Right lobe of liver (tissue), 6 donors: ENCODE results near the gene HMGXB4. TPM values are rescaled to one million over a fixed set of nuclear protein-coding genes. Genes with fewer than 3 reads are reported as not detected.

Experiments used
- ATAC-seq, 4 donors: fragments of 200-7000 bp; cut with Tn5 transposase; one replicate each; pipeline ENCODE4 v1.9.1; 2020; ENCODE audit warnings: mild to moderate bottlenecking in 4 of 4, moderate library complexity in 4 of 4
- DNase-seq, 3 donors: peaks; one replicate each; pipeline ENCODE4 v3.0.0-alpha.2; 2020
- H3K27ac ChIP-seq, 3 donors: fragments of 200-600 bp; one replicate each; pipeline ENCODE4 v1.8.0; 2022
- H3K27me3 ChIP-seq, 2 donors: fragments of 200-600 bp; one replicate each; pipeline ENCODE4 v1.8.0; 2022
- H3K36me3 ChIP-seq, 4 donors: fragments of 200-600 bp; sonication (generic) in 1 of 4; one replicate each; pipeline versions ENCODE4 v1.5.1 to v1.8.0; 2017 to 2022; ENCODE audit warnings: control low read depth in 1 of 4
- H3K4me1 ChIP-seq, 4 donors: fragments of 200-600 bp; sonication (generic) in 1 of 4; one replicate each; pipeline versions ENCODE4 v1.5.1 to v1.8.0; 2017 to 2022; ENCODE audit warnings: control low read depth in 1 of 4
- H3K4me3 ChIP-seq, 3 donors: fragments of 200-600 bp; one replicate each; pipeline ENCODE4 v1.8.0; 2022
- H3K9me3 ChIP-seq, 4 donors: fragments of 200-600 bp; sonication (generic) in 1 of 4; one replicate each; pipeline versions ENCODE4 v1.5.1 to v1.8.0; 2017 to 2022; ENCODE audit warnings: control low read depth in 1 of 4
- POLR2A ChIP-seq: fragments of 450-650 bp; IDR thresholded peaks from one replicate; pipeline ENCODE4 v1.6.1; 2017; ENCODE audit warnings: antibody characterized with exemption, mild to moderate bottlenecking
- WGBS: methylation state at CpG from one replicate; pipeline ENCODE4 v1.1.6; 2018; ENCODE audit warnings: low coverage, low lambda C conversion rate; ENCODE audit not compliant: insufficient coverage; ENCODE audit errors: missing lambda C conversion rate; 5-methylcytosine and 5-hydroxymethylcytosine counted together
- intact Hi-C, 2 donors: fragments of 100-400 bp; cut with DNase I; formaldehyde crosslinking; loops; one replicate each; pipeline versions ENCODE4 v1.11.2 to v1.14.1; 2022
- total RNA-seq, 6 experiments: library from RNA; depleted of rRNA in 2 of 6; stranded (reverse); fragments of >200 nt in 2 of 6; fragmentation: NEBNext Ultra II Directional in 3 of 6; extraction: Animal tissue kit (Norgen Biotek cat#: 25700) in 3 of 6; gene quantifications; one replicate each; pipeline versions ENCODE4 v1.1.0 to v1.2.4, GENCODE V29; 2016 to 2023
- TF ChIP-seq, protein P1 (sequence below), 4 donors: fragments of 200-600 bp in 3 of 4; fragments of 450-650 bp in 1 of 4; IDR thresholded peaks; one replicate each; pipeline versions ENCODE4 v1.5.1 to v1.8.0; 2016 to 2022; ENCODE audit warnings: antibody characterized with exemption in 4 of 4, mild to moderate bottlenecking in 2 of 4
- donor health status: DM: no; HTN: yes; CAD: no.
- donor health status: DM: no; HTN: no; CAD: no.
- donor health status: DM: no; HTN: no; CAD: no.
- donor health status: DM: no; HTN: yes; CAD: no.
- donor health status: DM: no; HTN: yes; CAD: no.

Gene HMGXB4
- total RNA-seq, 6 experiments from 2014 or later = 4.6 to 8.2 (median 5.7) TPM

GRCh38 chr22:35308480-35309021 is 51.3 kb downstream of the HMGXB4 start:
- Histone ChIP-seq H3K27ac (no peak overlapping the region), H3K4me1 (peaks cover 0 to 45% (median 22%) of the 10 kb centered on the region in 4 donors), H3K9me3 (no peaks in the 10 kb centered on the region), H3K27me3 (no peaks in the 10 kb centered on the region), H3K36me3 (no peaks in the 10 kb centered on the region), H3K4me3 (no peak overlapping the region)
- intact Hi-C loops = no loop called here
- TF ChIP-seq POLR2A = no peak
- TF ChIP-seq, protein P1, sequence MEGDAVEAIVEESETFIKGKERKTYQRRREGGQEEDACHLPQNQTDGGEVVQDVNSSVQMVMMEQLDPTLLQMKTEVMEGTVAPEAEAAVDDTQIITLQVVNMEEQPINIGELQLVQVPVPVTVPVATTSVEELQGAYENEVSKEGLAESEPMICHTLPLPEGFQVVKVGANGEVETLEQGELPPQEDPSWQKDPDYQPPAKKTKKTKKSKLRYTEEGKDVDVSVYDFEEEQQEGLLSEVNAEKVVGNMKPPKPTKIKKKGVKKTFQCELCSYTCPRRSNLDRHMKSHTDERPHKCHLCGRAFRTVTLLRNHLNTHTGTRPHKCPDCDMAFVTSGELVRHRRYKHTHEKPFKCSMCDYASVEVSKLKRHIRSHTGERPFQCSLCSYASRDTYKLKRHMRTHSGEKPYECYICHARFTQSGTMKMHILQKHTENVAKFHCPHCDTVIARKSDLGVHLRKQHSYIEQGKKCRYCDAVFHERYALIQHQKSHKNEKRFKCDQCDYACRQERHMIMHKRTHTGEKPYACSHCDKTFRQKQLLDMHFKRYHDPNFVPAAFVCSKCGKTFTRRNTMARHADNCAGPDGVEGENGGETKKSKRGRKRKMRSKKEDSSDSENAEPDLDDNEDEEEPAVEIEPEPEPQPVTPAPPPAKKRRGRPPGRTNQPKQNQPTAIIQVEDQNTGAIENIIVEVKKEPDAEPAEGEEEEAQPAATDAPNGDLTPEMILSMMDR (IDR thresholded peaks at IDR 0.05) = no peak
- DNase-seq = no peak
- no peak for ATAC-seq
- WGBS = 72% methylated on average over 5 of the region's 6 CpGs

GRCh38 chr22:35310556-35311550 is 53.6 kb downstream of the HMGXB4 start:
- WGBS = 35% methylated on average over 15 of the region's 18 CpGs
- no peak for DNase-seq
- no peaks in the 10 kb centered on the region for H3K9me3 ChIP-seq
- no peak overlapping the region for H3K4me3 ChIP-seq
- ATAC-seq = peak in 2 of 4 donors; percentile 5 to 42
- no peaks in the 10 kb centered on the region for H3K36me3 ChIP-seq
- H3K27ac ChIP-seq = peak overlapping the region in 2 of 3 donors; percentile 18 to 56
- TF ChIP-seq, protein P1 (IDR thresholded peaks at IDR 0.05) = no peak
- no peak for TF ChIP-seq POLR2A
- peaks cover 0 to 64% (median 33%) of the 10 kb centered on the region in 4 donors for H3K4me1 ChIP-seq
- no peaks in the 10 kb centered on the region for H3K27me3 ChIP-seq
- intact Hi-C loops = no loop called here

- intact Hi-C loops = no loop called here
- Histone ChIP-seq H3K4me1 (peaks cover 0 to 65% (median 36%) of the 10 kb centered on the region in 4 donors), H3K27ac (peak overlapping the region in 2 of 3 donors; percentile 18 to 56), H3K9me3 (no peaks in the 10 kb centered on the region), H3K4me3 (no peak overlapping the region), H3K36me3 (no peaks in the 10 kb centered on the region), H3K27me3 (no peaks in the 10 kb centered on the region)
- ATAC-seq = no peak
- 84% methylated on average over 5 of the region's 8 CpGs for WGBS
- TF ChIP-seq POLR2A = no peak
- no peak for DNase-seq
These were observed 54.3 kb downstream of the HMGXB4 start for GRCh38 chr22:35311551-35311999.

DNA sequence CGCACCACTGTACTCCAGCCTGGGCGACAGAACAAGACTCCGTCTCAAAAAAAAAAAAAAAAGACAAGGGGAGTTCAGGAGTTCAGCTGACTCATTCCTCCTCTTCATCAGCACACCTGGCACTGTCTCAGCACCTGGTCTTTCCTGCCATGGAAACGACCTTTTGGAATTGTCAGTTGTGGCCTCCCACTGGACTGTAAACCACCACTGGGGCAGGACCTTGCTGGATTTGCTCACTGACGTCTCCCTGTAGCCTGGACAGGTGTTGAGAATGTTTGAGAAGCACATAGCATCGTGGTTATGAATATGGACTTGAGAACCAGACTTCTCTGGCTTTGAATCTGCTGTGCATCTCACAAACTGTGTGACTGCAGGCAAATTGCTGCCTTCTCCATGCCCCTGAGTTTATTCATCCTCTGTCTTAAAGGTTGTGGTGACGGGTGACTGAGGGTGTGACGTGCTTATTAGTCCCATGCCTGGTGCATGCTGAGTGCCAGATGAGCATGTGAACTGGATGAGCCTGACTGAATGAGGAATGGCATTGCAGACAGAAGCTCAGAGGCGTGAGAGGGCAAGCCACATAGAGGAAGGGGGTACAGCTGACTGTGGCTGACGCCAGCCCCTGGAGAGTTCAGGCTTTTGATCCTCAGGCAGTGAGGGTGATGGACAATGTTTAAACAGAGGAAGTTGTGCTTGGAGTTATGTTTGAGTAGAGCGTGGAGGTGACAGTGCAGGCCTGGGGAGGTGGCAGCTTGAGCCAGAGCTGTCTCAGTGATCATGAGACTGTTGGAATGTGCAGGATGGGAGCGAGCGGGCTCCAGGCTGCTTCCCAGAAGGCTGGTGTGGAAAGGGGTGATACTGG is 55.1 kb downstream of the HMGXB4 start:
- TF ChIP-seq, protein P1 (IDR thresholded peaks at IDR 0.05) = no peak
- no peak for TF ChIP-seq POLR2A
- Histone ChIP-seq H3K27me3 (no peaks in the 10 kb centered on the region), H3K4me1 (peaks cover 0 to 68% (median 37%) of the 10 kb centered on the region in 4 donors), H3K4me3 (no peak overlapping the region), H3K27ac (peak overlapping the region; percentile 7 to 56 (median 14)), H3K36me3 (peaks cover 0 to 2% (median under 1%) of the 10 kb centered on the region in 4 donors), H3K9me3 (no peaks in the 10 kb centered on the region)
- ATAC-seq (peak; percentile 69 to 73 (median 72)), DNase-seq (peak; percentile 67 to 89 (median 78))
- intact Hi-C loops = no loop called here
- WGBS = 52% methylated on average over 9 of the region's 13 CpGs
